ENCODE measurements around the gene PPHLN1.

PPHLN1 gene

DNA sequence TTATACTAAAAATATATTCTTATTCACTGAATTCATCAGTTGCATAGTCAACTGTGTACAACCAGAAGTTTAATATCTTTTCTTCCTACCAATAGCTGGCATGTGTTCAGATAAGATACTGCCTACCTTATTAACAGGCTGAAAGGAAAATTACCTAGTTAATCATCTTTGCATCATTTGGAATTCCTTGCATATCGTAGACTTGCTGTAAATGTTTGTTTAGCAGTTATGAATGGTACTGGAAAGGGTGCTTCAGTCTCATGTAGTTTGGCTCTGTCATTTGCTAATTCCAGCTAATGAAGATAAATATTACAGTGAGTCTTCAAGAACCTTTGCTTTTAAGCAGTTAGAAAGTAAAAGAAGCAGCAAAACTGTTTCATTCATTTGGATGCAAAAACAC is 84.4 kb downstream of the PPHLN1 start:
- H3K36me3 ChIP-seq (ENCODE audit: control insufficient read depth, insufficient read depth, low read length, severe bottlenecking) = no peaks in the 10 kb centered on the region
- no peak for DNase-seq (ENCODE audit: low read depth)
- no peaks in the 10 kb centered on the region for H3K9me3 ChIP-seq (ENCODE audit: control insufficient read depth, low read length)
- no peaks in the 10 kb centered on the region for H3K4me1 ChIP-seq (ENCODE audit: control insufficient read depth, insufficient read depth, low read length)
- H3K4me3 ChIP-seq (ENCODE audit: low read length) = no peak overlapping the region
- no peak overlapping the region for H3K9ac ChIP-seq (ENCODE audit: low read length)
- no peaks in the 10 kb centered on the region for H3K27me3 ChIP-seq (replicated peaks; ENCODE audit: control insufficient read depth, insufficient read depth, low read length)

DNA sequence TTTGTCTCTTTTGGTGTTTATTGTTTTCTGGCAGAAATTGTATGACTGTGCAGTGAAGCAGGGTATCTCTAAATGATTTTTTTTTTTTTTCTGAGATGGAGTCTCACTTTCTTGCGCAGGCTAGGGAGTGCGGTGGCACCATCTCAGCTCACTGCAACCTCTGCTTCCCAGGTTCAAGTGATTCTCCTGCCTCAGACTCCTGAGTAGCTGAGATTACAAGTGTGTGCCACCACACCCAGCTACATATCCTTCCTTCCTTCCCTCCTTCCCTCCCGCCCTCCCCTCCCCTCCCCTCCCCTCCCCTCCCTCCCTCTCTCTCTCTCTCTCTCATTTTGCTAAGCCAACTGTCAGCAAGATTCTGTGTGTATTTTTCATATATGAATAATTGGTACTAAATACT is 94.4 kb downstream of the PPHLN1 start:
- Histone ChIP-seq H3K4me1 (ENCODE audit: control insufficient read depth, insufficient read depth, low read length) (peaks cover 19% of the 10 kb centered on the region), H3K4me3 (ENCODE audit: low read length) (no peak overlapping the region), H3K36me3 (ENCODE audit: control insufficient read depth, insufficient read depth, low read length, severe bottlenecking) (no peaks in the 10 kb centered on the region), H3K9ac (ENCODE audit: low read length) (no peak overlapping the region), H3K9me3 (ENCODE audit: control insufficient read depth, low read length) (no peaks in the 10 kb centered on the region), H3K27me3 (replicated peaks; ENCODE audit: control insufficient read depth, insufficient read depth, low read length) (no peaks in the 10 kb centered on the region)
- no peak for DNase-seq (ENCODE audit: low read depth)

DNA sequence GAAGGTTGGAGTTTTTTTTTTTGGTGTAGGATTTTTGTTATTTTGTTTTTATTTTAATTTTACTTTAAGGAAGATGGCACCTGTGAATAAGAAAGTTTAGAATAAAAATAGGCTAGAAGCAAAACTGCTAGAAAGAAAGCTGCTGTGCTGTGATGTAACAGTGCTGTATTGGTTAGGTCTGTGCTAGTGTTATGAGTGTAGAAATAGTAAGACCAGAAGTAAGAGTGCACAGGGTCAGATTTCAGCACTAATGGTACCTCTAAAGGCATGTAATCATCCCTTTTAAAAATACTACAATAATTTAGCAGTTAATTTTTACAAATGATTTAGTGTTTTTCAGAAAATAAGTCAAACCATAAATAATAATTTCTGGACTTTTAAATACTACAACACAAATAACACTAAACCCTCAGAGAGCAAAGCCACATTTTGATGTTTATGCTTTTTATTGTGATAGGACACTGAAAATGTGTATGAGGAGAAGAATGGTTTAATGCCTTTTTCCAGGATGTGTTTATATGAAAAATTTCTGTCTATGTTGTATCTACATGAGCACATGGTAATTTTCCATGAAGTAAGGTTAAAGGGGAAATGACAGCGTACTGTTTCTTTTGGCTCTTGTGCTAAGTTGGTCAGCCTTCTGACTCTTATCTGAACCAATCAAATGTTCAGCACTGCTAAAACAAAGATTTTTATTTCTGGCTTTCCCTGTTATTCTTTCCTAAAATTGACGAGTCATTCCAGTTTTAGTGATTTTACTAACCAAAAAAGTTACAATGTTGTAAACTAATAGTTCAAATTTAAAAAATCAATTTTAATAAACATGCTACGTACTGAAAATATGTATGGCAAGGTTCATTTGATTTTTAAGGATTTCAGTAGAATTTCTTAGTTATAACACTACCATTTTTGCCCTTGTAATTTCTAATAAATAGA is 96.1 kb downstream of the PPHLN1 start:
- DNase-seq (ENCODE audit: low read depth) = peak; percentile 84
- peak overlapping the region; percentile 16 for H3K9ac ChIP-seq (ENCODE audit: low read length)
- no peaks in the 10 kb centered on the region for H3K27me3 ChIP-seq (replicated peaks; ENCODE audit: control insufficient read depth, insufficient read depth, low read length)
- peak overlapping the region; percentile 4 for H3K4me3 ChIP-seq (ENCODE audit: low read length)
- H3K9me3 ChIP-seq (ENCODE audit: control insufficient read depth, low read length) = no peaks in the 10 kb centered on the region
- H3K36me3 ChIP-seq (ENCODE audit: control insufficient read depth, insufficient read depth, low read length, severe bottlenecking) = no peaks in the 10 kb centered on the region
- H3K4me1 ChIP-seq (ENCODE audit: control insufficient read depth, insufficient read depth, low read length) = peaks cover 19% of the 10 kb centered on the region

- H3K27me3 ChIP-seq (replicated peaks; ENCODE audit: control insufficient read depth, insufficient read depth, low read length) = no peaks in the 10 kb centered on the region
- peak overlapping the region; percentile 16 for H3K9ac ChIP-seq (ENCODE audit: low read length)
- H3K4me3 ChIP-seq (ENCODE audit: low read length) = peak overlapping the region; percentile 4
- no peaks in the 10 kb centered on the region for H3K9me3 ChIP-seq (ENCODE audit: control insufficient read depth, low read length)
- no peak for DNase-seq (ENCODE audit: low read depth)
- peaks cover 19% of the 10 kb centered on the region for H3K4me1 ChIP-seq (ENCODE audit: control insufficient read depth, insufficient read depth, low read length)
- no peaks in the 10 kb centered on the region for H3K36me3 ChIP-seq (ENCODE audit: control insufficient read depth, insufficient read depth, low read length, severe bottlenecking)
Observed at GRCh38 chr12:42422785-42423184, 96.8 kb downstream of the PPHLN1 start.

DNA sequence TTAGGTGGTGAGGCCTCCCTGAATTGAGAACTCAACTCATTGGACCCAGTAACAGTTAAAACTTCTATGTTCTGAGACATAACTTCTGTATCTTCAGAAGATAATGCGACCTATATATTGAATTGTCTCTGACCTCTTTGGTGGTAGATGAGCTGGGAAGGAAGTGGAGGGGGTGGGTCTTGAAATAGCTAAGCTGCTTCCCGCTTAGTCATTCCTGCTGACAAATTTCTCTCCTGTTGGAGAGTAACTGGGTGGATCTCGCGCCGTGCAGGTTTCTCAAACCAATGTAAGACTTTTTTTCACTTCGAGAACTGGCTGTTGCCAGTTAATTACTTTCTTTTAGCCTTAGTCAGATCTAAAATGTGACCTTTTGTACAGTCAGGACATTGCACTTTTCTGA is 100.8 kb downstream of the PPHLN1 start:
- H3K4me1 ChIP-seq (ENCODE audit: control insufficient read depth, insufficient read depth, low read length) = peaks cover 13% of the 10 kb centered on the region
- H3K36me3 ChIP-seq (ENCODE audit: control insufficient read depth, insufficient read depth, low read length, severe bottlenecking) = peaks cover 3% of the 10 kb centered on the region
- no peaks in the 10 kb centered on the region for H3K9me3 ChIP-seq (ENCODE audit: control insufficient read depth, low read length)
- DNase-seq (ENCODE audit: low read depth) = no peak
- H3K4me3 ChIP-seq (ENCODE audit: low read length) = no peak overlapping the region
- no peak overlapping the region for H3K9ac ChIP-seq (ENCODE audit: low read length)
- H3K27me3 ChIP-seq (replicated peaks; ENCODE audit: control insufficient read depth, insufficient read depth, low read length) = no peaks in the 10 kb centered on the region

GRCh38 chr12:42428850-42429249 is 102.9 kb downstream of the PPHLN1 start:
- Histone ChIP-seq H3K36me3 (ENCODE audit: control insufficient read depth, insufficient read depth, low read length, severe bottlenecking) (peaks cover 8% of the 10 kb centered on the region), H3K4me3 (ENCODE audit: low read length) (no peak overlapping the region), H3K4me1 (ENCODE audit: control insufficient read depth, insufficient read depth, low read length) (no peaks in the 10 kb centered on the region), H3K9me3 (ENCODE audit: control insufficient read depth, low read length) (no peaks in the 10 kb centered on the region), H3K27me3 (replicated peaks; ENCODE audit: control insufficient read depth, insufficient read depth, low read length) (no peaks in the 10 kb centered on the region), H3K9ac (ENCODE audit: low read length) (no peak overlapping the region)
- no peak for DNase-seq (ENCODE audit: low read depth)

DNA sequence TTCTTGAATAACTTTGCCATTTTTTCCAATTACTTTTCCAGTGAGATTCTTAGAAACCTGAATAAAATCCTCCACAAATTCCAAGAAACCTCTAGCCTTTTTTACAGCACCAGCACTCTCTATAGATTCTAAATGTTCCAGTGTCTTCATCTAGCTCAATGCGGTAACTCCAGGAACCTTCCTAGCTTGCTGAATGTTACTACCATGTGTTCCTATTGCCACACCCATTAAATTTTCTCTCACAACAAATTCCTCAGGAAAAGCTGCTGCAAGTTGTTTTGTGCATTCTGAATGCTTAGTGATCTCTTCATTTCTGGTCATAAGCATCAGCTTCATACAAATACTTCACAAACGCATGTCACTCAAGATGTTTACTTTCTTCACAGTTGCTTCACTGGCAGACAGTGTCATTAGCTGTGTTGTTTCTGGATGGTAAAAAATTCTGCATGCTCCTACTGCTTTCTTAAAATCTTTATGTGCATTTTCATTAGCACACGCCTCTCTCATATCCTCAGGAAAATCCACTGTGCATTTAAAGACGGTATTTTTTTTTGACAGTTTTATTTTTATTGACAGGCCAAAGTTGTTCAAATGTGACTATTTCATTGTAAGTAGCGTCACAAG is 106.7 kb downstream of the PPHLN1 start:
- no peak overlapping the region for H3K9ac ChIP-seq (ENCODE audit: low read length)
- no peak overlapping the region for H3K4me3 ChIP-seq (ENCODE audit: low read length)
- H3K27me3 ChIP-seq (replicated peaks; ENCODE audit: control insufficient read depth, insufficient read depth, low read length) = no peaks in the 10 kb centered on the region
- DNase-seq (ENCODE audit: low read depth) = no peak
- no peaks in the 10 kb centered on the region for H3K4me1 ChIP-seq (ENCODE audit: control insufficient read depth, insufficient read depth, low read length)
- H3K9me3 ChIP-seq (ENCODE audit: control insufficient read depth, low read length) = no peaks in the 10 kb centered on the region
- H3K36me3 ChIP-seq (ENCODE audit: control insufficient read depth, insufficient read depth, low read length, severe bottlenecking) = peaks cover 8% of the 10 kb centered on the region

- DNase-seq (ENCODE audit: low read depth) = no peak
Observed at GRCh38 chr12:42440608-42441007, 114.6 kb downstream of the PPHLN1 start.

DNA sequence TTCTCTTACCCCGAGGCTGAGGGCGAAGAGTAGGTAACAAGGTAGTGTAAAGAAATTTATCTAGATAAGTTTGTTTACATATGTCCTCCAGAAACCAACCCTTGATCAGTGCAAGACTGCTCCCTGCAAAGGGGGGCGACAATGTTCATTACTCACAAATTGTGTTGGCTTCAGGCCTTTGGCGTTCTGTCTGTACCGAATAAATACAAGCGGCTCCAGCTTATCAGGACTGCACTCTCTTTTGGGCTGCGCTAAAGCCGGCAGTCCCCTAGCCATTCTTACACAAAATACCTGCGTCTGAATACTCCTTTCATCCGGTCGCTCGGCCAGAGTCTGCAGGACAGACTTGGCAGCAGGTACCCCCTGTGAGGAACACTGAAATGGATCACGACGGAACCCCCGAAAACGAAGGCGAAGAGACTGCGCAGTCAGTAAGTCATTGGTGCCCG is 116.4 kb downstream of the PPHLN1 start:
- H3K4me1 ChIP-seq (ENCODE audit: control insufficient read depth, insufficient read depth, low read length) = no peaks in the 10 kb centered on the region
- no peaks in the 10 kb centered on the region for H3K27me3 ChIP-seq (replicated peaks; ENCODE audit: control insufficient read depth, insufficient read depth, low read length)
- H3K4me3 ChIP-seq (ENCODE audit: low read length) = no peak overlapping the region
- no peak overlapping the region for H3K9ac ChIP-seq (ENCODE audit: low read length)
- H3K36me3 ChIP-seq (ENCODE audit: control insufficient read depth, insufficient read depth, low read length, severe bottlenecking) = peaks cover 41% of the 10 kb centered on the region
- no peak for DNase-seq (ENCODE audit: low read depth)
- peaks cover 11% of the 10 kb centered on the region for H3K9me3 ChIP-seq (ENCODE audit: control insufficient read depth, low read length)

More at GRCh38 chr12:42440608-42441007, 114.6 kb downstream of the PPHLN1 start:
- H3K36me3 ChIP-seq (ENCODE audit: control insufficient read depth, insufficient read depth, low read length, severe bottlenecking) = peaks cover 34% of the 10 kb centered on the region
- H3K27me3 ChIP-seq (replicated peaks; ENCODE audit: control insufficient read depth, insufficient read depth, low read length) = no peaks in the 10 kb centered on the region
- peaks cover 11% of the 10 kb centered on the region for H3K9me3 ChIP-seq (ENCODE audit: control insufficient read depth, low read length)
- H3K9ac ChIP-seq (ENCODE audit: low read length) = no peak overlapping the region
- no peaks in the 10 kb centered on the region for H3K4me1 ChIP-seq (ENCODE audit: control insufficient read depth, insufficient read depth, low read length)
- H3K4me3 ChIP-seq (ENCODE audit: low read length) = no peak overlapping the region

GRCh38 chr12:42442888-42443287 is 116.9 kb downstream of the PPHLN1 start:
- no peak for DNase-seq (ENCODE audit: low read depth)
- Histone ChIP-seq H3K27me3 (replicated peaks; ENCODE audit: control insufficient read depth, insufficient read depth, low read length) (no peaks in the 10 kb centered on the region), H3K4me1 (ENCODE audit: control insufficient read depth, insufficient read depth, low read length) (no peaks in the 10 kb centered on the region), H3K9ac (ENCODE audit: low read length) (no peak overlapping the region), H3K36me3 (ENCODE audit: control insufficient read depth, insufficient read depth, low read length, severe bottlenecking) (peaks cover 41% of the 10 kb centered on the region), H3K4me3 (ENCODE audit: low read length) (no peak overlapping the region), H3K9me3 (ENCODE audit: control insufficient read depth, low read length) (peaks cover 11% of the 10 kb centered on the region)

DNA sequence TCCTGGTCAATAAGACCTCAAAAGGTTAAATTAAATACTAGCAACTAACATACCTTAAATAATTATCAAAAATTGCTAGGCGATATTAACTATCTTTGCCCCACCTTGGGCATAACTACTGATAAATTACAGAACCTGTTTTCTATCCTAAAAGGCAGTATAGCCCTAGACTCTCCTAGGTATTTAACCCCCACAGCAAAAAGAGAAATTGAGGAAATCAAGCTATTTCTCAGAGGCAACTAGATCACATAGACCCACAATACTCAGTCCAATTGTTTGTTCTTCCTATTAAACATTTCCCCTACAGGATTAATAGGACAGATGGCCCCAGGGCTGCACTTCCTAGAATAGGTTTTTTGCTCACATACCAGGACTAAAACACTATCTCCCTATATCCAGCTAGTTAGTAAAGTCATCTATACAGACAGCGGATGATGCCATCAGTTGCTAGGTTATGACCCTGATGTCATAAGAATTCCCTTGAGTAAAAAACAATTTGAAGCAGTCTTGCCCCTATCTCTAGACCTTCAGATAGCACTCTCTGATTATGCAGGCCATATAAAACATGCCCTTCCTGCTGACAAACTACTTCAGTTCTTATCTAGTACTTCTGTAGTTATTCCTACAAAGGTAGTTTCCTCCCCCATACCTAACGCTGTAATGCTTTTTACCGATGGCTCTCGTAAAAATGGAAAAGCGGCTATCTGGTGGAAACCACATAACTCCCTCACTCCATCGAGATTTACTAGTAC is 118.4 kb downstream of the PPHLN1 start:
- H3K4me3 ChIP-seq (ENCODE audit: low read length) = no peak overlapping the region
- no peak for DNase-seq (ENCODE audit: low read depth)
- H3K36me3 ChIP-seq (ENCODE audit: control insufficient read depth, insufficient read depth, low read length, severe bottlenecking) = peaks cover 46% of the 10 kb centered on the region
- H3K9me3 ChIP-seq (ENCODE audit: control insufficient read depth, low read length) = peaks cover 11% of the 10 kb centered on the region
- no peak overlapping the region for H3K9ac ChIP-seq (ENCODE audit: low read length)
- no peaks in the 10 kb centered on the region for H3K4me1 ChIP-seq (ENCODE audit: control insufficient read depth, insufficient read depth, low read length)
- H3K27me3 ChIP-seq (replicated peaks; ENCODE audit: control insufficient read depth, insufficient read depth, low read length) = no peaks in the 10 kb centered on the region

Measured in adipocyte (in vitro differentiated cells).